ENCODE results near the gene FAM228A. TPM values are rescaled to one million over a fixed set of nuclear protein-coding genes. Genes with fewer than 3 reads are reported as not detected.

FAM228A gene
- polyA plus RNA-seq, 1 donor from 2014 or later = 2.6 TPM

DNA sequence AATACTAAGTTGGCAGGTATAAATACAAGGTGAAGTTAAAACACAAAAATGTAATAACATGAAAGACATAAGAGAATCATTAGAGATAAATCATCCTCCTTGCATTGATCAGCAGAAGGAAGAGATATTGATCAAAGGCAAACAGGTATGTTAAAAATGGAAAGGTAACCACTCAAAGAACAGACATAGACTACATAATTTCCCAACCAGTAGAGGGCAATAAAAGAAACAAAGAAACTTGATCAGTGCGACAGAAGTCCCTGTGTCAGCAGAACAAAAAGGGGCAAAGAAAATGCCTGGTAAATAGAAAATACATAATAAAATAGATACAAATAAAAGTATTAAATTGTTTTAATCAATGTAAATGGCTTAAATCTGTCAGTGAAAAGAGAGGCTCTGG lies 53.6 kb downstream of the FAM228A start:
- Histone ChIP-seq H4K20me1 (ENCODE audit: insufficient read depth) (no peaks in the 10 kb centered on the region), H3F3A (ENCODE audit: insufficient read depth, low read length, poor library complexity, severe bottlenecking) (no peaks in the 10 kb centered on the region), H3K36me3 (ENCODE audit: insufficient read depth, low read length) (no peaks in the 10 kb centered on the region), H3K27me3 (ENCODE audit: insufficient read depth, low read depth, low read length) (no peaks in the 10 kb centered on the region), H3K9ac (ENCODE audit: low read length) (no peak overlapping the region), H3K27ac (ENCODE audit: low read length) (no peak overlapping the region), H3K4me3 (ENCODE audit: low read length) (no peak overlapping the region), H3K9me3 (ENCODE audit: low read length) (no peaks in the 10 kb centered on the region), H3K9me2 (ENCODE audit: insufficient read depth, low read length) (no peaks in the 10 kb centered on the region), H2AFZ (ENCODE audit: low read depth, low read length) (no peak overlapping the region), H3K4me2 (ENCODE audit: low read length) (no peak overlapping the region), H3K79me2 (replicated peaks; ENCODE audit: insufficient read depth, low read length) (no peaks in the 10 kb centered on the region)
- TF ChIP-seq, protein P1, sequence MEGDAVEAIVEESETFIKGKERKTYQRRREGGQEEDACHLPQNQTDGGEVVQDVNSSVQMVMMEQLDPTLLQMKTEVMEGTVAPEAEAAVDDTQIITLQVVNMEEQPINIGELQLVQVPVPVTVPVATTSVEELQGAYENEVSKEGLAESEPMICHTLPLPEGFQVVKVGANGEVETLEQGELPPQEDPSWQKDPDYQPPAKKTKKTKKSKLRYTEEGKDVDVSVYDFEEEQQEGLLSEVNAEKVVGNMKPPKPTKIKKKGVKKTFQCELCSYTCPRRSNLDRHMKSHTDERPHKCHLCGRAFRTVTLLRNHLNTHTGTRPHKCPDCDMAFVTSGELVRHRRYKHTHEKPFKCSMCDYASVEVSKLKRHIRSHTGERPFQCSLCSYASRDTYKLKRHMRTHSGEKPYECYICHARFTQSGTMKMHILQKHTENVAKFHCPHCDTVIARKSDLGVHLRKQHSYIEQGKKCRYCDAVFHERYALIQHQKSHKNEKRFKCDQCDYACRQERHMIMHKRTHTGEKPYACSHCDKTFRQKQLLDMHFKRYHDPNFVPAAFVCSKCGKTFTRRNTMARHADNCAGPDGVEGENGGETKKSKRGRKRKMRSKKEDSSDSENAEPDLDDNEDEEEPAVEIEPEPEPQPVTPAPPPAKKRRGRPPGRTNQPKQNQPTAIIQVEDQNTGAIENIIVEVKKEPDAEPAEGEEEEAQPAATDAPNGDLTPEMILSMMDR (IDR thresholded peaks at IDR 0.05; ENCODE audit: poor library complexity, severe bottlenecking) = peak; percentile 33
- TF ChIP-seq EP300 (conservative IDR thresholded peaks at IDR 0.05; ENCODE audit: poor library complexity, severe bottlenecking) (no peak), TAF1 (IDR thresholded peaks at IDR 0.05; ENCODE audit: low read depth) (no peak), MXI1 (conservative IDR thresholded peaks at IDR 0.05; ENCODE audit: poor library complexity, severe bottlenecking) (no peak), POLR2AphosphoS5 (IDR thresholded peaks at IDR 0.05) (no peak), SMC3 (conservative IDR thresholded peaks at IDR 0.05; ENCODE audit: poor library complexity) (no peak), RAD21 (conservative IDR thresholded peaks at IDR 0.05) (peak; percentile 17), EZH2 (IDR thresholded peaks at IDR 0.05; ENCODE audit: borderline replicate concordance, insufficient read depth, low read length, poor library complexity, severe bottlenecking) (no peak)

DNA sequence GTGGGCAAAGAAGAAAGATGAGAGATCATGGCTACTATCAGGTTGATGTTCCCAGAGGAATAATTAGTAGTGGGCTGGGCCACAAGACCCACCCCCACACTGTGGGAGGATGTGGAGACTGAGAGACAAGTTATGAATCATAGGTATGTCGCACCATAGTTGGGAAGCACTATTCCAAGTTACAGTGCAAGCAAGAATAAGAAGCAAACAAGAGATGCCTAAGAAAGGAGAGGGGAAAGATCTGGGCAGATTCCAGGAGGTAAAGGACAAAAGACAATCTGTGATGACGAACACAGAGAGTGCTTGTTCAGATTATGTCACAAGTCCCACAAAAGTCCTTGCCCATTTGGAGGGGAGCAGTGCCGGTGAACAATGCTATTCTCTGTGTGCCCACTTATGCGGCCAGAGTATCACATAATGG lies 56.6 kb downstream of the FAM228A start:
- Histone ChIP-seq H3K27ac (ENCODE audit: low read length) (no peak overlapping the region), H2AFZ (ENCODE audit: low read depth, low read length) (no peak overlapping the region), H3K4me3 (ENCODE audit: low read length) (no peak overlapping the region), H3K9me2 (ENCODE audit: insufficient read depth, low read length) (no peaks in the 10 kb centered on the region), H4K20me1 (ENCODE audit: insufficient read depth) (no peaks in the 10 kb centered on the region), H3F3A (ENCODE audit: insufficient read depth, low read length, poor library complexity, severe bottlenecking) (no peaks in the 10 kb centered on the region), H3K9ac (ENCODE audit: low read length) (no peak overlapping the region), H3K36me3 (ENCODE audit: insufficient read depth, low read length) (no peaks in the 10 kb centered on the region), H3K79me2 (replicated peaks; ENCODE audit: insufficient read depth, low read length) (no peaks in the 10 kb centered on the region), H3K4me2 (ENCODE audit: low read length) (no peak overlapping the region), H3K27me3 (ENCODE audit: insufficient read depth, low read depth, low read length) (no peaks in the 10 kb centered on the region), H3K9me3 (ENCODE audit: low read length) (no peaks in the 10 kb centered on the region)
- no peak for TF ChIP-seq POLR2AphosphoS5 (IDR thresholded peaks at IDR 0.05)
- TF ChIP-seq, protein P2, sequence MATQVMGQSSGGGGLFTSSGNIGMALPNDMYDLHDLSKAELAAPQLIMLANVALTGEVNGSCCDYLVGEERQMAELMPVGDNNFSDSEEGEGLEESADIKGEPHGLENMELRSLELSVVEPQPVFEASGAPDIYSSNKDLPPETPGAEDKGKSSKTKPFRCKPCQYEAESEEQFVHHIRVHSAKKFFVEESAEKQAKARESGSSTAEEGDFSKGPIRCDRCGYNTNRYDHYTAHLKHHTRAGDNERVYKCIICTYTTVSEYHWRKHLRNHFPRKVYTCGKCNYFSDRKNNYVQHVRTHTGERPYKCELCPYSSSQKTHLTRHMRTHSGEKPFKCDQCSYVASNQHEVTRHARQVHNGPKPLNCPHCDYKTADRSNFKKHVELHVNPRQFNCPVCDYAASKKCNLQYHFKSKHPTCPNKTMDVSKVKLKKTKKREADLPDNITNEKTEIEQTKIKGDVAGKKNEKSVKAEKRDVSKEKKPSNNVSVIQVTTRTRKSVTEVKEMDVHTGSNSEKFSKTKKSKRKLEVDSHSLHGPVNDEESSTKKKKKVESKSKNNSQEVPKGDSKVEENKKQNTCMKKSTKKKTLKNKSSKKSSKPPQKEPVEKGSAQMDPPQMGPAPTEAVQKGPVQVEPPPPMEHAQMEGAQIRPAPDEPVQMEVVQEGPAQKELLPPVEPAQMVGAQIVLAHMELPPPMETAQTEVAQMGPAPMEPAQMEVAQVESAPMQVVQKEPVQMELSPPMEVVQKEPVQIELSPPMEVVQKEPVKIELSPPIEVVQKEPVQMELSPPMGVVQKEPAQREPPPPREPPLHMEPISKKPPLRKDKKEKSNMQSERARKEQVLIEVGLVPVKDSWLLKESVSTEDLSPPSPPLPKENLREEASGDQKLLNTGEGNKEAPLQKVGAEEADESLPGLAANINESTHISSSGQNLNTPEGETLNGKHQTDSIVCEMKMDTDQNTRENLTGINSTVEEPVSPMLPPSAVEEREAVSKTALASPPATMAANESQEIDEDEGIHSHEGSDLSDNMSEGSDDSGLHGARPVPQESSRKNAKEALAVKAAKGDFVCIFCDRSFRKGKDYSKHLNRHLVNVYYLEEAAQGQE (IDR thresholded peaks at IDR 0.05; ENCODE audit: borderline replicate concordance) = no peak
- TF ChIP-seq SMC3 (conservative IDR thresholded peaks at IDR 0.05; ENCODE audit: poor library complexity) = no peak
- no peak for TF ChIP-seq EZH2 (IDR thresholded peaks at IDR 0.05; ENCODE audit: borderline replicate concordance, insufficient read depth, low read length, poor library complexity, severe bottlenecking)
- TF ChIP-seq TAF1 (IDR thresholded peaks at IDR 0.05; ENCODE audit: low read depth) = no peak
- TF ChIP-seq, protein P1 (IDR thresholded peaks at IDR 0.05; ENCODE audit: poor library complexity, severe bottlenecking) = no peak
- no peak for TF ChIP-seq MXI1 (conservative IDR thresholded peaks at IDR 0.05; ENCODE audit: poor library complexity, severe bottlenecking)
- TF ChIP-seq EP300 (conservative IDR thresholded peaks at IDR 0.05; ENCODE audit: poor library complexity, severe bottlenecking) = no peak
- no peak for TF ChIP-seq RAD21 (conservative IDR thresholded peaks at IDR 0.05)
